Suppressor macrophage treated with lipopolysaccharide for 1 hour (primary cell): ENCODE data around the gene BDNF.
A peak's percentile ranks its signal among the peaks of the same experiment; 100 is the strongest.

Source experiments
- DNase-seq, 3 donors: peaks; one replicate each; pipeline ENCODE4 v3.0.0-alpha.2; 2020 to 2022

The BDNF gene

GRCh38 chr11:27705873-27706820 lies 5.9 kb upstream of the BDNF start:
- DNase-seq, result peak; percentile 27 to 30 (median 27)

- DNase-seq, result no peak
Measured at GRCh38 chr11:27703481-27703880, 3.2 kb upstream of the BDNF start.

GRCh38 chr11:27702811-27703210 lies 2.6 kb upstream of the BDNF start:
- no peak for DNase-seq

- no peak for DNase-seq
Measured at GRCh38 chr11:27701355-27702105, 1.3 kb upstream of the BDNF start.

GRCh38 chr11:27699926-27700350 lies 317 bp downstream of the BDNF start:
- no peak for DNase-seq

- no peak for DNase-seq
Measured at GRCh38 chr11:27699242-27699925, 871 bp downstream of the BDNF start.

- DNase-seq, result peak; percentile 56 to 82 (median 67)
Measured at GRCh38 chr11:27698872-27699241, 1.4 kb downstream of the BDNF start.

GRCh38 chr11:27697679-27698275 lies 2.5 kb downstream of the BDNF start:
- no peak for DNase-seq

- DNase-seq, result no peak
Measured at GRCh38 chr11:27696961-27697360, 3.3 kb downstream of the BDNF start.

GRCh38 chr11:27696115-27696514 lies 4.1 kb downstream of the BDNF start:
- no peak for DNase-seq

- no peak for DNase-seq
Measured at GRCh38 chr11:27694992-27695391, 5.3 kb downstream of the BDNF start.

- DNase-seq, result no peak
Measured at GRCh38 chr11:27693398-27693797, 6.9 kb downstream of the BDNF start.

- DNase-seq, result no peak
Measured at GRCh38 chr11:27692781-27693180, 7.5 kb downstream of the BDNF start.

- no peak for DNase-seq
Measured at GRCh38 chr11:27688076-27688475, 12.2 kb downstream of the BDNF start.

- DNase-seq, result no peak
Measured at GRCh38 chr11:27681664-27682063, 18.6 kb downstream of the BDNF start.

- DNase-seq, result no peak
Measured at GRCh38 chr11:27679136-27680015, 20.9 kb downstream of the BDNF start.

- DNase-seq, result no peak
Measured at GRCh38 chr11:27678242-27678641, 22.0 kb downstream of the BDNF start.

GRCh38 chr11:27677108-27677507 lies 23.1 kb downstream of the BDNF start:
- DNase-seq, result no peak

- no peak for DNase-seq
Measured at GRCh38 chr11:27673979-27674663, 26.1 kb downstream of the BDNF start.

- no peak for DNase-seq
Measured at GRCh38 chr11:27672836-27673464, 27.3 kb downstream of the BDNF start.
